K562 (cell line): ENCODE results near the gene ARHGAP24. TPM values are rescaled to one million over a fixed set of nuclear protein-coding genes. Genes with fewer than 3 reads are reported as not detected.

Experiments used
- NR4A1 ChIP-seq, 2 experiments: fragments of 250-450 bp in 1 of 2; fragments of 450-650 bp in 1 of 2; sonication (Bioruptor Pico) in 1 of 2; IDR thresholded peaks; 2 replicates each; pipeline versions ENCODE4 v1.4.0 to v1.6.1; 2016 to 2020; ENCODE audit warnings: mild to moderate bottlenecking in 2 of 2, missing compliant biosample characterization in 1 of 2, missing genetic modification characterization in 1 of 2, moderate library complexity in 1 of 2
- TAL1 ChIP-seq: fragments of 450-650 bp; IDR thresholded peaks from 2 replicates; pipeline ENCODE4 v1.6.1; 2016; ENCODE audit warnings: mild to moderate bottlenecking
- TCF7 ChIP-seq: sonication (generic); IDR thresholded peaks from 2 replicates; pipeline ENCODE4 v1.6.1; 2016; ENCODE audit warnings: antibody characterized with exemption, borderline replicate concordance
- TCF7L2 ChIP-seq: fragments of 150-350 bp; IDR thresholded peaks from 2 replicates; pipeline ENCODE4 v1.6.1; 2016; ENCODE audit warnings: low read depth, mild to moderate bottlenecking, low read length, moderate library complexity
- TFAM ChIP-seq: fragments of 250-450 bp; sonication (Bioruptor Pico); conservative IDR thresholded peaks from 2 replicates; pipeline ENCODE4 v1.5.0; 2021; ENCODE audit warnings: mild to moderate bottlenecking, moderate library complexity
- ZBTB40 ChIP-seq, 2 experiments: fragments of 450-650 bp in 1 of 2; sonication (generic) in 1 of 2; formaldehyde crosslinking in 1 of 2; IDR thresholded peaks; 2 replicates each; pipeline versions ENCODE4 v1.7.1 to v1.9.0; 2016 to 2022; ENCODE audit warnings: inconsistent platforms in 1 of 2, mild to moderate bottlenecking in 1 of 2, missing genetic modification reagents in 1 of 2
- ZMIZ1 ChIP-seq, 2 experiments: fragments of 150-350 bp in 1 of 2; IDR thresholded peaks; 2 replicates each; pipeline ENCODE4 v1.6.1; 2012 to 2016; ENCODE audit warnings: low read depth in 2 of 2, low read length in 2 of 2, mild to moderate bottlenecking in 1 of 2, moderate library complexity in 1 of 2
- ZNF24 ChIP-seq: fragments of 450-650 bp; IDR thresholded peaks from 2 replicates; pipeline ENCODE4 v1.6.1; 2016
- ZNF3 ChIP-seq: fragments of 250-450 bp; sonication (Bioruptor Pico); IDR thresholded peaks from 2 replicates; pipeline ENCODE4 v1.5.0; 2021; ENCODE audit warnings: mild to moderate bottlenecking, moderate library complexity
- ZNF449 ChIP-seq: fragments of 250-450 bp; sonication (Bioruptor Pico); IDR thresholded peaks from 2 replicates; pipeline ENCODE4 v1.8.0; 2022; ENCODE audit warnings: moderate library complexity, mild to moderate bottlenecking, inconsistent platforms
- ZNF695 ChIP-seq: fragments of 450-650 bp; formaldehyde crosslinking; IDR thresholded peaks from 2 replicates; pipeline ENCODE4 v1.4.0; 2020; ENCODE audit warnings: mild to moderate bottlenecking, moderate library complexity
- polyA plus RNA-seq, 8 experiments: library from polyadenylated mRNA; depleted of rRNA in 4 of 8; stranded (reverse) in 5 of 8; unstranded in 3 of 8; fragments of >200 nt; fragmentation: Nextera tagmentation in 2 of 8; fragmentation: Illumina TruSeq in 1 of 8; extraction: Ambion mirVana in 2 of 8; extraction: Trizol in 1 of 8; gene quantifications; 2 replicates each; pipeline versions ENCODE4 v1.2.1 to v1.2.3, GENCODE V29; 2011 to 2014; ENCODE audit warnings: inconsistent platforms in 1 of 8, missing spikeins in 1 of 8
- total RNA-seq, 7 experiments: library from RNA; depleted of rRNA in 6 of 7; stranded (reverse); fragments of >200 nt in 6 of 7; fragmentation: Illumina TruSeq in 2 of 7; extraction: Trizol in 2 of 7; gene quantifications; 2 replicates each; pipeline versions ENCODE4 v1.2.1 to v1.2.3, GENCODE V29; 2011 to 2021; ENCODE audit warnings: low replicate concordance in 1 of 7

Gene ARHGAP24
- total and polyA plus RNA-seq, 9 of the 15 experiments (the other 6 are each of a cell fraction or from before 2014, with no cell fraction given): 8.0 to 22.6 (median 14.0) TPM

GRCh38 chr4:86015412-86016350, 540.7 kb downstream of the ARHGAP24 start (continued):
- TF ChIP-seq ZBTB40 (IDR thresholded peaks at IDR 0.05) (no peak), ZBTB40 (CRISPR knock-in tag; IDR thresholded peaks at IDR 0.05) (no peak), NR4A1 (CRISPR knock-in tag; IDR thresholded peaks at IDR 0.05) (no peak), NR4A1 (tag; IDR thresholded peaks at IDR 0.05) (no peak), TAL1 (no peak), ZNF449 (CRISPR knock-in tag) (no peak), ZMIZ1 (IDR thresholded peaks at IDR 0.05; ENCODE audit: low read depth in 2 of 2, low read length in 2 of 2) (no peak), ZNF24 (no peak), TCF7 (no peak), ZNF695 (no peak), ZNF3 (no peak), TCF7L2 (no peak), TFAM (CRISPR knock-in tag) (no peak)
